ENCODE data around the gene SMARCA1. TPM values are rescaled to one million over a fixed set of nuclear protein-coding genes. Genes with fewer than 3 reads are reported as not detected.

The SMARCA1 gene
- total RNA-seq, 1 experiment from 2014 or later: 38.8 TPM

- Histone ChIP-seq H4K20me1 (ENCODE audit: insufficient read depth) (no peaks in the 10 kb centered on the region), H3K4me3 (replicated peaks in 1 of 2; ENCODE audit: low read depth in 1 of 2, low read length in 2 of 2) (no peak overlapping the region), H3K9me3 (ENCODE audit: control insufficient read depth in 1 of 2, insufficient read depth in 1 of 2, low read depth in 1 of 2, low read length in 2 of 2) (no peaks in the 10 kb centered on the region), H3K9me2 (ENCODE audit: insufficient read depth) (no peaks in the 10 kb centered on the region), H3K27ac (ENCODE audit: low read depth, low read length) (no peak overlapping the region), H3K4me1 (ENCODE audit: control insufficient read depth in 1 of 2, insufficient read depth in 2 of 2, low read length in 2 of 2) (no peaks in the 10 kb centered on the region), H3K9ac (ENCODE audit: low read length) (no peak overlapping the region), H3K4me2 (ENCODE audit: low read length) (no peak overlapping the region), H3K79me2 (ENCODE audit: insufficient read depth, low read length) (no peaks in the 10 kb centered on the region), H3K27me3 (ENCODE audit: insufficient read depth, low read length) (no peaks in the 10 kb centered on the region), H2AFZ (ENCODE audit: low read depth, low read length, poor library complexity, severe bottlenecking) (no peak overlapping the region), H3K36me3 (ENCODE audit: control insufficient read depth in 1 of 2, insufficient read depth in 2 of 2, low read length in 2 of 2) (no peaks in the 10 kb centered on the region)
- ATAC-seq (no peak), DNase-seq (ENCODE audit: low read depth, low spot score) (no peak)
- intact Hi-C loops (cut with micrococcal nuclease): no loop called here
- CTCF ChIA-PET: no interaction called here
- no TSS peak for BruUV-seq (replicated peaks)
- TF ChIP-seq CBX3 (IDR thresholded peaks at IDR 0.05; ENCODE audit: low read depth) (no peak), EZH2phosphoT487 (IDR thresholded peaks at IDR 0.05; ENCODE audit: borderline replicate concordance) (no peak), ELF1 (IDR thresholded peaks at IDR 0.05; ENCODE audit: borderline replicate concordance, low read depth) (no peak), SRF (IDR thresholded peaks at IDR 0.05; ENCODE audit: low read depth) (no peak), POLR2A (IDR thresholded peaks at IDR 0.05; ENCODE audit: borderline replicate concordance, extremely low read depth, insufficient read depth, insufficient read length) (no peak), POLR2AphosphoS5 (IDR thresholded peaks at IDR 0.05; ENCODE audit: low read depth, low read length) (no peak), ZFX (IDR thresholded peaks at IDR 0.05) (no peak), FOSL1 (IDR thresholded peaks at IDR 0.05; ENCODE audit: low read depth) (no peak), CEBPB (IDR thresholded peaks at IDR 0.05; ENCODE audit: low read depth) (no peak), RAD21 (IDR thresholded peaks at IDR 0.05; ENCODE audit: low read depth) (no peak), SP1 (IDR thresholded peaks at IDR 0.05; ENCODE audit: low read depth) (no peak), SIN3A (IDR thresholded peaks at IDR 0.05; ENCODE audit: low read depth) (no peak), JUND (IDR thresholded peaks at IDR 0.05) (no peak), EGR1 (IDR thresholded peaks at IDR 0.05; ENCODE audit: low read depth) (no peak), TCF7L2 (IDR thresholded peaks at IDR 0.05; ENCODE audit: borderline replicate concordance, extremely low read depth, insufficient read depth, insufficient read length) (no peak)
- TF ChIP-seq, protein P1, sequence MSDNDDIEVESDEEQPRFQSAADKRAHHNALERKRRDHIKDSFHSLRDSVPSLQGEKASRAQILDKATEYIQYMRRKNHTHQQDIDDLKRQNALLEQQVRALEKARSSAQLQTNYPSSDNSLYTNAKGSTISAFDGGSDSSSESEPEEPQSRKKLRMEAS (IDR thresholded peaks at IDR 0.05): no peak
- TF ChIP-seq, protein P2, sequence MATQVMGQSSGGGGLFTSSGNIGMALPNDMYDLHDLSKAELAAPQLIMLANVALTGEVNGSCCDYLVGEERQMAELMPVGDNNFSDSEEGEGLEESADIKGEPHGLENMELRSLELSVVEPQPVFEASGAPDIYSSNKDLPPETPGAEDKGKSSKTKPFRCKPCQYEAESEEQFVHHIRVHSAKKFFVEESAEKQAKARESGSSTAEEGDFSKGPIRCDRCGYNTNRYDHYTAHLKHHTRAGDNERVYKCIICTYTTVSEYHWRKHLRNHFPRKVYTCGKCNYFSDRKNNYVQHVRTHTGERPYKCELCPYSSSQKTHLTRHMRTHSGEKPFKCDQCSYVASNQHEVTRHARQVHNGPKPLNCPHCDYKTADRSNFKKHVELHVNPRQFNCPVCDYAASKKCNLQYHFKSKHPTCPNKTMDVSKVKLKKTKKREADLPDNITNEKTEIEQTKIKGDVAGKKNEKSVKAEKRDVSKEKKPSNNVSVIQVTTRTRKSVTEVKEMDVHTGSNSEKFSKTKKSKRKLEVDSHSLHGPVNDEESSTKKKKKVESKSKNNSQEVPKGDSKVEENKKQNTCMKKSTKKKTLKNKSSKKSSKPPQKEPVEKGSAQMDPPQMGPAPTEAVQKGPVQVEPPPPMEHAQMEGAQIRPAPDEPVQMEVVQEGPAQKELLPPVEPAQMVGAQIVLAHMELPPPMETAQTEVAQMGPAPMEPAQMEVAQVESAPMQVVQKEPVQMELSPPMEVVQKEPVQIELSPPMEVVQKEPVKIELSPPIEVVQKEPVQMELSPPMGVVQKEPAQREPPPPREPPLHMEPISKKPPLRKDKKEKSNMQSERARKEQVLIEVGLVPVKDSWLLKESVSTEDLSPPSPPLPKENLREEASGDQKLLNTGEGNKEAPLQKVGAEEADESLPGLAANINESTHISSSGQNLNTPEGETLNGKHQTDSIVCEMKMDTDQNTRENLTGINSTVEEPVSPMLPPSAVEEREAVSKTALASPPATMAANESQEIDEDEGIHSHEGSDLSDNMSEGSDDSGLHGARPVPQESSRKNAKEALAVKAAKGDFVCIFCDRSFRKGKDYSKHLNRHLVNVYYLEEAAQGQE (IDR thresholded peaks at IDR 0.05; ENCODE audit: low read depth): no peak
- RAD21 ChIA-PET (ENCODE audit: low non-redundant PET in 1 of 2, low total read pairs in 2 of 2, uncharacterized antibody in 2 of 2, unreplicated experiment in 2 of 2): no interaction called here
- POLR2A ChIA-PET: no interaction called here
Measured at GRCh38 chrX:129531132-129531531, 7.8 kb upstream of the SMARCA1 start.

Measured in HCT116 (cell line).